ENCODE measurements around the gene DYNLL1. TPM values are rescaled to one million over a fixed set of nuclear protein-coding genes. Genes with fewer than 3 reads are reported as not detected.

The DYNLL1 gene
- total RNA-seq, 1 experiment from 2014 or later: 243 TPM

GRCh38 chr12:120497524-120498150 is 1.7 kb downstream of the DYNLL1 start (continued):
- TF ChIP-seq YY1 (IDR thresholded peaks at IDR 0.05; ENCODE audit: extremely low read depth, insufficient replicate concordance, low read depth, low read length) (no peak), ZFX (IDR thresholded peaks at IDR 0.05) (no peak), ELF1 (IDR thresholded peaks at IDR 0.05; ENCODE audit: borderline replicate concordance, low read depth) (no peak), EZH2phosphoT487 (IDR thresholded peaks at IDR 0.05; ENCODE audit: borderline replicate concordance) (no peak), EGR1 (IDR thresholded peaks at IDR 0.05; ENCODE audit: low read depth) (no peak), SIN3A (IDR thresholded peaks at IDR 0.05; ENCODE audit: low read depth) (no peak), FOSL1 (IDR thresholded peaks at IDR 0.05; ENCODE audit: low read depth) (no peak), TCF7L2 (IDR thresholded peaks at IDR 0.05; ENCODE audit: borderline replicate concordance, extremely low read depth, insufficient read depth, insufficient read length) (no peak)

DNA sequence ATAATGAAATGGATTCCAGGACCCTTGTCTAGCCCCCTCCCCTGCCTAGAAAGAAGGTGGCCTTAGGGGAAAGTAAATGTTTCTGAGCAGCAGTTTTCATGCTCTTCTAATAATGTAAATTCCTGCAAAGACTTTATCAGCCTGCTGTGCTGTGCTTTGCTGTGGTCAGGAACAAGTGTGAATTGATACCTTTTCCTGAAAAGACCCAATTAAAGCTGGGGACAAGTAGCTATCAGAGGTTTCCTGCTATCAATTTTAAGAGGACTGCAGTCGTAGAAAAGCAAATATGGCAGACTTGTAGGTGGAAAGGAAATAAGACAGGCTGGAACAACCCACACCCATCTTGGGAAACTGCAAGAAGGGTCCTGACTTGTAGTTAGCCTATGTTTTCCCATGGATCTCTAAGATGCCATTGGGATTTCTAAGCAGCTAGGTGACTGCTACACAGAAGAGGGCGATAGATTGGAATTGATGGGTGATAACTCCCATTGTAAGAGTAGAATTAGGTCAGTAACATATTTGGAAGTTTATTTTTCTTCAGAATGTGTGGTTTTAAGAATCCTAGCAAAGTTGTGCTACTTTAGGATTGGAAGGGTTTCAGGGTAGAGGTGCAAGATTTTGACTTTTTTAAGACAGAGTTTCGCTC is 3.1 kb downstream of the DYNLL1 start:
- Histone ChIP-seq H3K27ac (ENCODE audit: low read depth, low read length) (no peak overlapping the region; the same call in 1 of the 2 replicates), H3K79me2 (ENCODE audit: insufficient read depth, low read length) (peaks cover 31% of the 10 kb centered on the region), H3K4me1 (ENCODE audit: control insufficient read depth in 1 of 2, insufficient read depth in 2 of 2, low read length in 2 of 2) (peaks cover 9 to 16% of the 10 kb centered on the region in 2 experiments; a peak in 2 of 4 replicates), H3K27me3 (ENCODE audit: insufficient read depth, low read length) (no peaks in the 10 kb centered on the region), H4K20me1 (ENCODE audit: insufficient read depth) (peaks cover 3% of the 10 kb centered on the region; the same call in 1 of the 2 replicates), H3K4me3 (replicated peaks in 1 of 2; ENCODE audit: low read depth in 1 of 2, low read length in 2 of 2) (no peak overlapping the region), H3K9me2 (ENCODE audit: insufficient read depth) (no peaks in the 10 kb centered on the region), H3K36me3 (ENCODE audit: control insufficient read depth in 1 of 2, insufficient read depth in 2 of 2, low read length in 2 of 2) (peaks cover 12 to 24% of the 10 kb centered on the region in 2 experiments; a peak in 2 of 4 replicates), H3K9me3 (ENCODE audit: control insufficient read depth in 1 of 2, insufficient read depth in 1 of 2, low read depth in 1 of 2, low read length in 2 of 2) (no peaks in the 10 kb centered on the region), H3K9ac (ENCODE audit: low read length) (no peak overlapping the region), H3K4me2 (ENCODE audit: low read length) (no peak overlapping the region), H2AFZ (ENCODE audit: low read depth, low read length, poor library complexity, severe bottlenecking) (no peak overlapping the region)
- TF ChIP-seq CEBPB (IDR thresholded peaks at IDR 0.05; ENCODE audit: low read depth): no peak
- BruUV-seq (replicated peaks): no TSS peak
- intact Hi-C loops (cut with micrococcal nuclease): no loop called here
- ChIA-PET POLR2A (no interaction called here), RAD21 (ENCODE audit: low non-redundant PET in 1 of 2, low total read pairs in 2 of 2, uncharacterized antibody in 2 of 2, unreplicated experiment in 2 of 2) (no interaction called here), CTCF (interaction anchor here (0.5 kb wide), 1 partner anchor 86 kb away, joined by 4 read pairs; no protein-coding TSS in a partner anchor)
- DNase-seq (ENCODE audit: low read depth, low spot score) (no peak), ATAC-seq (no peak)
